ENCODE results near the gene HASPIN.

- TF ChIP-seq CTCF (conservative IDR thresholded peaks at IDR 0.05; ENCODE audit: low read depth in 2 of 2) (no peak), EZH2phosphoT487 (IDR thresholded peaks at IDR 0.05; ENCODE audit: unreplicated experiment) (no peak), EZH2 (IDR thresholded peaks at IDR 0.05; ENCODE audit: low read depth, unreplicated experiment) (no peak), POLR2AphosphoS5 (IDR thresholded peaks at IDR 0.05; ENCODE audit: low read depth) (no peak), JUNB (IDR thresholded peaks at IDR 0.05; ENCODE audit: unreplicated experiment) (no peak), REST (IDR thresholded peaks at IDR 0.05; ENCODE audit: unreplicated experiment) (no peak), ZNF462 (CRISPR knock-in tag; IDR thresholded peaks at IDR 0.05) (no peak), CREB1 (CRISPR knock-in tag; IDR thresholded peaks at IDR 0.05; ENCODE audit: low read depth) (no peak), ETS1 (IDR thresholded peaks at IDR 0.05) (no peak), STAT1 (IDR thresholded peaks at IDR 0.05; ENCODE audit: unreplicated experiment) (no peak), ZNF114 (CRISPR knock-in tag; IDR thresholded peaks at IDR 0.05) (no peak), NANOG (IDR thresholded peaks at IDR 0.05; ENCODE audit: borderline replicate concordance) (no peak)
These were observed 825 bp downstream of the HASPIN start for GRCh38 chr17:3724378-3725077.

All from GM23338 (cell line).